ENCODE measurements around the gene SORCS2.
"Not testable (repeated sequence)": the region's sequence is repeated elsewhere in the genome, so short reads cannot be mapped to it uniquely, and the experiment has no call there.

SORCS2 gene

GRCh38 chr4:7451800-7452199, 259.5 kb downstream of the SORCS2 start:
- DNase-seq (ENCODE audit: low spot score) = no peak

GRCh38 chr4:7452802-7453201, 260.5 kb downstream of the SORCS2 start:
- not testable (repeated sequence) for DNase-seq (ENCODE audit: low spot score)

- DNase-seq (ENCODE audit: low spot score) = no peak
Measured at GRCh38 chr4:7457201-7458065, 265.1 kb downstream of the SORCS2 start.

DNA sequence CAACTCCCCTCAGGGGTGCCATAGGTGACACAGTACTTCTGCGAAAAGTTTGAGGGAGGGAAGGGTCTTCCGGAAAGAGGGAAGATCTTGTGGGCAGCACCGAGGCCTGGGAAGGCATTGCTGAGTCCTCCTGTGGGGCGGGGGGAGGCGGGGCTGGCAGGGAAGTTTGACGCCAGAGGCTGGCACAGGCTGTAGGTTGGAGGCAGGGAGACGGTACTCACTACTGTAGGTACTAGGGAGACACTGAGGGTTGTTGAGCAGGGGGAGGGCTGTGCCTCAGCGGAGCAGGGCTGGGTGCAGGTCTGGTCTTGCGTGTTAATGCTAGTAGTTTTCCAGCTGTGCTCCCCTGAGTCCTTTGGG, 265.7 kb downstream of the SORCS2 start:
- no peak for DNase-seq (ENCODE audit: low spot score)

DNA sequence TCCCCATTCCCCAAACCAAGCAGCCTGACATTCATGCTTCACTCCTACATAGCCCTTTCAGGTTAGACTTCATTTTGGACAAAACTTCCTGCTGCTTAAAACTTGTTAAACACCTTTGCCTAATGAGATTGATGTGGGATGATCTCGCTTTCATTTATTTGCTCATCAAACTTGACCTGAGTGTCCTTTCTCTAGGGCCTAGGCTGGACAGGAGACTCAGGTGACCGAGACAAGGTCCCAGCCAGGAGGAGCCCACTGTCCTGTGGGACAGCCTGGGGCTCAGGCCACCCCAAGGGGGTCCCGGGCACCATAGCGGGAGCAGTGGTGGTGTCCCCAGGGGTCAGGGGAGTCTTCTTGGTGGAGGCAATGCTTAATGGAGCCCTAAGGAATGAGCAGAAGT, 266.1 kb downstream of the SORCS2 start:
- no peak for DNase-seq (ENCODE audit: low spot score)

DNA sequence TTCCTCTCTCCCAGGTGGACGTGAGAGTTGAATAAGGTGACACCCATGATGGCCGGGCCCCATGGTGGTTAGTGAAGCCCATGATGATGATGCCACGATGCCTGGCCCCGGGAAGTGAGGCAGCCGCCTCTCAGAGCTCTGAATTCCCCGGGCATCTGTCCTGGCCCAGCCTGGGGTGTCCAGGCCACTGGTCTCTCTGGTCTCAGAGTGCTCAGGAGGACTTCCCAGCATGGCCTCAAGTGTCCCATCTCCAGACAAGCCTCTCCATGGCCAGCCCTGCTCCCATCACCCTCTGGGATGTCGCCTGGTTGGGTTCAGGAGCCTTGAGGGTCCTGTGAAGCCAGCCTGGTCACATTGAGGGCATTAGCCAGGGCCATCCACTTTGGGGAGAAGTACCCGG, 267.1 kb downstream of the SORCS2 start:
- DNase-seq (ENCODE audit: low spot score) = no peak

GRCh38 chr4:7460566-7460965, 268.2 kb downstream of the SORCS2 start:
- no peak for DNase-seq (ENCODE audit: low spot score)

- DNase-seq (ENCODE audit: low spot score) = no peak
Measured at GRCh38 chr4:7461230-7461629, 268.9 kb downstream of the SORCS2 start.

DNA sequence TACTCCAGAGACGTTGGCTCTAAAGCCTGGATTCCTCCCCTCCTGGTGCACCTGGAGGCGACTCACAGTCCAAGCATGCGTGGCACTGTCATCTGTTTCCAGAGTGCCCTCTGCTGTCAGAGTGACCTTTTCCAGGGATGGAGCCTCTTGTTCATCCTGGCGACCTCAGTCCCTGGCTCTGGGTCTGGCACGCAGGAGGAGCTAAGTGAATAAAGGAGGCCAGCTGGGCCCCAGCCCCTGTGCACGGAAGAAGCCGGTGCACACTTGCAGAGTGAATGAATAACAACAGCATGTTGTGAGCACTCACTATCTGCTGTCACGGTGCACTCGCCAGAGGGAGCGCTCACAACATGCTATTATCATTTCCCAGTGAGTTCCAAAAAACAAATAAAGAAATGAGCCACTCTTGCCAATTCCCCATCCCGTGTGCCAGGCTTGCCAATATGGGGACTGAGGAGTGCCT, 270.2 kb downstream of the SORCS2 start:
- DNase-seq (ENCODE audit: low spot score) = no peak

DNA sequence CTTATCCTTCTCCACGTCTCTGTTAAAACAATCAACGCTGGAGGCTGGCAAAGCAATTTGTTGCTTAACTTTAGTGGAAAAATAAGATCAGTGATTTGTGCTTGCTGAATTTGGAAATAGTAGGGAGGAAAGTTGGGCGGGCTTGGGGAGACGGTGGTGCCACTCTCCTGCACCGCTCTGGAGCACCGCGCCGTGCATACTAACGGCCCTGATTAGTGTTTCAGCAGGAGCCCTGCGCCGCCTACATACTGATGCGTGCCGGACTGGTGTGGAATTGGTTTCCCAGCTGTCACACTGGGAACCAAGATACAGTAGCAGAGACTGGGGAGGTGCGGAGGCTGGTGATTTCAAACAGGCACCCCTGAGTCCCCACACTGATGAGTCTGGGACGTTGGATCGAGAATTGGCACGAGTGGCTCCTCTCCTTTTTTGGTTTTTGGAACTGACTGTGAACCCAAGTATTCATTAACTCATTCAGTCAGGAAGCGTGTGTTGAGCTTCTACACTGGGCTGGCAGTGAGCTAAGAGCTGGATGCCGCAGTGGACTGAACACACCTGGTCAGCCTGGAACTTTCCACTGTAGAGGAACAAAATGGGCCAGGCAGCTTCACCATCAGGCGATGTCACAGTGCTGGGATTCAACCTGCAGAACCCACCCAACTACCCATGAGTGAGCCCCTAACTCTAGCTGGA, 271.4 kb downstream of the SORCS2 start:
- DNase-seq (ENCODE audit: low spot score) = no peak

- DNase-seq (ENCODE audit: low spot score) = no peak
Measured at GRCh38 chr4:7464259-7464655, 271.9 kb downstream of the SORCS2 start.

GRCh38 chr4:7465017-7465416, 272.7 kb downstream of the SORCS2 start:
- no peak for DNase-seq (ENCODE audit: low spot score)

DNA sequence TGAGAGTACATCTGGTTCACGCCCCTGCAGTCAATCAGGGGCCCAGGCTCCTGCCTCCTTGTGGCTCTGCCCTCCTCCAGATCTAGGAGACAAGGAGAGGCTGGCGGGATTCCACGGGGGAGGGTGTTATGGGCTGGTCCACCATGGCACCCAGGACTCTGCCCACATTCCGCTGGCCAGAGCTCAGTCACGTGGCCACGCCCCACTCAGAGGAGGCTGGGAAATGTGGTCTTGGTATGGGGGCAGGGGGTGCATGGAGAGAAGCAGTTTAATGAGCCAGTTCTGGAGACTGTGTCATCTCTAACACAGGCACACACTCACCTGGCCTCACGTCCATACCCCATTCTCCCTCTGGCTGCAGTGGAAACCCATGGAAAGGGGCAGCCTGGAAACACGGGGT, 273.9 kb downstream of the SORCS2 start:
- no peak for DNase-seq (ENCODE audit: low spot score)

DNA sequence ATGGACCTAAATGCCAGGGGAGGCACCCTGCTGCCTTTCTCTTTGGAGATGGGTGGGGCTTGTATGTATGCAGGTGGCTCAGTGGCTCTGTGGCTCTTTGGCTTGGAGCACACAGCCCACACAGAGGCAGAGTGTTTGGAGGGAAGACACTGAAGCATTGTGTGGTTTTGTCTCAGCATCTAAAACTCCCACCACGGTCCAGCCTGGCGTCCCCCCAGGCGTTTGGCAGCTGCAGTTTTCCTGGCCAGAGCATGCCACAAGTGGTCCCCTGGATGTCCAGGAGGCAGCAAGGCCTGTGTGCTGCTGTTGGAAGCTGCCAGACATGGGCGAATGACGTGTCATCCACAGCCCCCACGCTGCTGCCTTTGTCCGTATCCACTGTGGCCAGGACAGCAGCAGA, 274.6 kb downstream of the SORCS2 start:
- no peak for DNase-seq (ENCODE audit: low spot score)

GRCh38 chr4:7467471-7467870, 275.1 kb downstream of the SORCS2 start:
- DNase-seq (ENCODE audit: low spot score) = no peak

GRCh38 chr4:7469023-7469422, 276.7 kb downstream of the SORCS2 start:
- DNase-seq (ENCODE audit: low spot score) = no peak

GRCh38 chr4:7470111-7470510, 277.8 kb downstream of the SORCS2 start:
- DNase-seq (ENCODE audit: low spot score) = no peak

DNA sequence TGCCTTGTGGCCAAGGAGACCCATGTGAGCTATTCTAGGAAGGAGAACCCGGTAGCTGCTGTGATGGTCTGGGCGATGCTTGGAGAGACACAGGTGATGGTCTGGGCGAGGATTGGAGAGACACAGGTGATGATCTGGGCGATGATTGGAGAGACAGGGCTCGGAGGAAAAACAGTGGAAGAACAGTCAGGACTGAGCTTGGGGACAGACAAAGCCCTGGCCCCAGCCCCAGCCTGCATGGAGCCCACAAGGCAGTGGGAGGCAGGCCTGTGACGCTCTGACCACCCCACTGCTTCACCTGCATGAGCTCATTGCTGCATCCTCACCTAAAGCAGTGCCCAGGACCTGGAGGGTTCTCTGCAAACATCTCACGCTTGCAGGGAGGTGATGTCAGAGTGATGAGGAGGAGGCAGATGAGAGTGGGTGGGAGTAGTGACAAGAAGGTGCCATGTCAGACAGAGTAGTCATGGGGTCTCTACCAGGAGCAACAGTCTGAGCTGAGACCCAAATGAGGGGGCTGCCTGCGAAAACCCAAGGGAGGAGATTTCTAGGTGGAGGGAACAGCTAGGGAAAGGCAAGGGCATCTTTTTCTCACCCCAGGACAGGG, 278.3 kb downstream of the SORCS2 start:
- no peak for DNase-seq (ENCODE audit: low spot score)

- no peak for DNase-seq (ENCODE audit: low spot score)
Measured at GRCh38 chr4:7472442-7473013, 280.2 kb downstream of the SORCS2 start.

- DNase-seq (ENCODE audit: low spot score) = no peak
Measured at GRCh38 chr4:7473081-7473480, 280.7 kb downstream of the SORCS2 start.

GRCh38 chr4:7474320-7474719, 282.0 kb downstream of the SORCS2 start:
- no peak for DNase-seq (ENCODE audit: low spot score)

DNA sequence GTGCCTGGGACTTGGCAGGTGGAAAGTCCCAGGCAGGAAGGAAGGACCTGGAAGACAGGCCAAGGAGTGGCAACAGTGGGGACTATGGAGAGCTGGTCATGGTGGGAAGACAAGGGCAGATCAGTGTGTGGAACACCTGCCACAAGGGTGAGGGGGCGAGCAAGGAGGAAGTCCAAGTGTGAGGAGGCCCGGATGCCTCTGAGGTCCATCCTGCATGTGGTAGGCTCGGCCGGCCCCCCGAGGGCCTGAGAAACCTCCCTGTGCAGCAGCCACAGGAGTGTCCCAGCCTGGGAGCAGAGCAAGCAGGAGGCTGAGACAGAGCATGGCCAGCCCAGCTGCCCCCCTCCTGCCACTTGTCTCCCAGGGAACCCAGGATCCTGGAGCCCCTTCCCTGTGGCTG, 282.9 kb downstream of the SORCS2 start:
- DNase-seq (ENCODE audit: low spot score) = no peak

DNA sequence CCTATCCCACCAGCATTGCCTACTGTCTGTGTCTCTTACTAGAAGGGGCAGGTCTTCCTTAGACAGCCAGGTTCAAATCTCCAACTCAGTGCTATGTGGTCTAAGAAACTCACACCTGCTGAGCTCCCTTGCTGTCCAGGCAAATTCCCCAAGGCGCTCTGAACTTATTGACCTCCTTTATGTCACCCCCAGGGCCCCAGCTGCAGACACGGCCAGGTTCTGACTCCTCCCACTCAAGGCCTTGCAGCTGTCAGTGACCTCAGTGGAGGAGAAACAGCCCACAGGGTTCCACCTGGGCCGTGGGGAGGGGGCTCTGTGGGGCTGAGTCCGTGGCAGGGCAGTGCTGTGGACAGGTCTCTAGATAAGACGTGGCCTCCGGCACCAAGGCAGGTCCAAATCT, 284.5 kb downstream of the SORCS2 start:
- DNase-seq (ENCODE audit: low spot score) = no peak

Measured in germinal center (tissue), 1 donor.